Endodermal cell (in vitro differentiated cells): ENCODE measurements around the gene KLHL22. TPM values are rescaled to one million over a fixed set of nuclear protein-coding genes. Genes with fewer than 3 reads are reported as not detected.

ENCODE experiments used
- DNase-seq: peaks from one replicate; pipeline ENCODE4 v3.0.0-alpha.2; 2017
- H3K27ac ChIP-seq: 2 replicates; pipeline ENCODE4 v1.5.1; 2013; ENCODE audit warnings: mild to moderate bottlenecking, low read depth, low read length, moderate library complexity
- H3K27me3 ChIP-seq: 2 replicates; pipeline ENCODE4 v1.6.1; 2013; ENCODE audit warnings: mild to moderate bottlenecking, low read length, moderate library complexity; ENCODE audit not compliant: insufficient read depth, control insufficient read depth, poor library complexity, severe bottlenecking
- H3K36me3 ChIP-seq: 2 replicates; pipeline ENCODE4 v1.7.0; 2013; ENCODE audit warnings: mild to moderate bottlenecking, low read length, moderate library complexity; ENCODE audit not compliant: control insufficient read depth, insufficient read depth
- H3K4me1 ChIP-seq: one replicate; pipeline ENCODE4 v1.7.0; 2013; ENCODE audit warnings: low read length; ENCODE audit not compliant: control insufficient read depth, insufficient read depth
- H3K4me3 ChIP-seq: 2 replicates; pipeline ENCODE4 v1.5.1; 2013; ENCODE audit warnings: mild to moderate bottlenecking, low read length, moderate library complexity
- H3K9ac ChIP-seq: 2 replicates; pipeline ENCODE4 v1.6.1; 2013; ENCODE audit warnings: mild to moderate bottlenecking, low read length, moderate library complexity; ENCODE audit not compliant: poor library complexity, severe bottlenecking; ENCODE audit errors: extremely low read depth
- H3K9me3 ChIP-seq: 2 replicates; pipeline ENCODE4 v1.6.1; 2013; ENCODE audit warnings: mild to moderate bottlenecking, low read length, moderate library complexity; ENCODE audit not compliant: control insufficient read depth
- H3K27ac Mint-ChIP-seq: 2 replicates; pipeline ENCODE4 v1.8.0; 2020; ENCODE audit warnings: mixed read lengths
- H3K27me3 Mint-ChIP-seq: 2 replicates; pipeline ENCODE4 v1.8.0; 2021; ENCODE audit warnings: mild to moderate bottlenecking, mixed read lengths; ENCODE audit not compliant: insufficient read depth
- H3K36me3 Mint-ChIP-seq: 2 replicates; pipeline ENCODE4 v1.8.0; 2020; ENCODE audit warnings: low read depth, mixed read lengths
- H3K4me1 Mint-ChIP-seq: 2 replicates; pipeline ENCODE4 v1.8.0; 2020; ENCODE audit warnings: mixed read lengths
- H3K4me3 Mint-ChIP-seq: 2 replicates; pipeline ENCODE4 v1.8.0; 2020; ENCODE audit warnings: mild to moderate bottlenecking, moderate library complexity, mixed read lengths
- H3K9me3 Mint-ChIP-seq: 2 replicates; pipeline ENCODE4 v1.8.0; 2020; ENCODE audit warnings: mild to moderate bottlenecking, mixed read lengths
- WGBS, 2 experiments: methylation state at CpG; one replicate each; pipeline versions ENCODE4 v1.1.5 to v1.1.7; 2013; ENCODE audit warnings: missing lambda C conversion rate in 2 of 2, mixed read lengths in 1 of 2; ENCODE audit not compliant: insufficient coverage in 1 of 2, insufficient read length in 1 of 2; 5-methylcytosine and 5-hydroxymethylcytosine counted together
- total RNA-seq, 2 donors: library from RNA; stranded (reverse); fragmentation: NEBNext Ultra II Directional in 1 of 2; extraction: Animal tissue kit (Norgen Biotek cat#: 25700) in 1 of 2; gene quantifications; 2 replicates in 1 of 2; 3 replicates in 1 of 2; pipeline ENCODE4 v1.2.1, GENCODE V29; 2021
- TF ChIP-seq, protein P1 (sequence below): fragments of 200-600 bp; sonication (generic); conservative IDR thresholded peaks from 2 replicates; pipeline ENCODE4 v1.5.0; 2021; ENCODE audit warnings: antibody characterized with exemption, mild to moderate bottlenecking

KLHL22 gene
- total RNA-seq, 2 donors from 2014 or later: 26.5 to 32.8 TPM

GRCh38 chr22:20469110-20469868 lies 26.3 kb downstream of the KLHL22 start:
- no peaks in the 10 kb centered on the region for H3K9me3 ChIP-seq
- no peaks in the 10 kb centered on the region for H3K27me3 ChIP-seq
- no peak overlapping the region for H3K4me3 ChIP-seq
- TF ChIP-seq, protein P1, sequence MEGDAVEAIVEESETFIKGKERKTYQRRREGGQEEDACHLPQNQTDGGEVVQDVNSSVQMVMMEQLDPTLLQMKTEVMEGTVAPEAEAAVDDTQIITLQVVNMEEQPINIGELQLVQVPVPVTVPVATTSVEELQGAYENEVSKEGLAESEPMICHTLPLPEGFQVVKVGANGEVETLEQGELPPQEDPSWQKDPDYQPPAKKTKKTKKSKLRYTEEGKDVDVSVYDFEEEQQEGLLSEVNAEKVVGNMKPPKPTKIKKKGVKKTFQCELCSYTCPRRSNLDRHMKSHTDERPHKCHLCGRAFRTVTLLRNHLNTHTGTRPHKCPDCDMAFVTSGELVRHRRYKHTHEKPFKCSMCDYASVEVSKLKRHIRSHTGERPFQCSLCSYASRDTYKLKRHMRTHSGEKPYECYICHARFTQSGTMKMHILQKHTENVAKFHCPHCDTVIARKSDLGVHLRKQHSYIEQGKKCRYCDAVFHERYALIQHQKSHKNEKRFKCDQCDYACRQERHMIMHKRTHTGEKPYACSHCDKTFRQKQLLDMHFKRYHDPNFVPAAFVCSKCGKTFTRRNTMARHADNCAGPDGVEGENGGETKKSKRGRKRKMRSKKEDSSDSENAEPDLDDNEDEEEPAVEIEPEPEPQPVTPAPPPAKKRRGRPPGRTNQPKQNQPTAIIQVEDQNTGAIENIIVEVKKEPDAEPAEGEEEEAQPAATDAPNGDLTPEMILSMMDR: no peak
- H3K9me3 Mint-ChIP-seq: no peaks in the 10 kb centered on the region
- H3K27ac Mint-ChIP-seq: no peak overlapping the region
- H3K36me3 ChIP-seq: peaks cover 8% of the 10 kb centered on the region
- no peaks in the 10 kb centered on the region for H3K4me1 ChIP-seq
- 90 to 96% methylated on average over 6 of the region's 6 CpGs for WGBS, 2 experiments
- no peaks in the 10 kb centered on the region for H3K27me3 Mint-ChIP-seq
- no peak overlapping the region for H3K4me3 Mint-ChIP-seq
- H3K27ac ChIP-seq: no peak overlapping the region
- DNase-seq: no peak
- H3K9ac ChIP-seq: no peak overlapping the region
- peaks cover 19% of the 10 kb centered on the region for H3K36me3 Mint-ChIP-seq
- no peaks in the 10 kb centered on the region for H3K4me1 Mint-ChIP-seq

- TF ChIP-seq, protein P1: no peak
- H3K9me3 Mint-ChIP-seq: no peaks in the 10 kb centered on the region
- H3K4me3 ChIP-seq: no peak overlapping the region
- H3K36me3 Mint-ChIP-seq: peaks cover 23% of the 10 kb centered on the region
- no peaks in the 10 kb centered on the region for H3K9me3 ChIP-seq
- H3K27me3 ChIP-seq: no peaks in the 10 kb centered on the region
- no peak overlapping the region for H3K27ac Mint-ChIP-seq
- no peaks in the 10 kb centered on the region for H3K4me1 Mint-ChIP-seq
- no peaks in the 10 kb centered on the region for H3K27me3 Mint-ChIP-seq
- H3K4me3 Mint-ChIP-seq: no peak overlapping the region
- 85 to 86% methylated on average over 3 of the region's 3 CpGs for WGBS, 2 experiments
- no peak for DNase-seq
- H3K36me3 ChIP-seq: peaks cover 18% of the 10 kb centered on the region
- H3K4me1 ChIP-seq: no peaks in the 10 kb centered on the region
- H3K27ac ChIP-seq: no peak overlapping the region
- H3K9ac ChIP-seq: no peak overlapping the region
These were observed 28.8 kb downstream of the KLHL22 start for GRCh38 chr22:20466659-20467379.

DNA sequence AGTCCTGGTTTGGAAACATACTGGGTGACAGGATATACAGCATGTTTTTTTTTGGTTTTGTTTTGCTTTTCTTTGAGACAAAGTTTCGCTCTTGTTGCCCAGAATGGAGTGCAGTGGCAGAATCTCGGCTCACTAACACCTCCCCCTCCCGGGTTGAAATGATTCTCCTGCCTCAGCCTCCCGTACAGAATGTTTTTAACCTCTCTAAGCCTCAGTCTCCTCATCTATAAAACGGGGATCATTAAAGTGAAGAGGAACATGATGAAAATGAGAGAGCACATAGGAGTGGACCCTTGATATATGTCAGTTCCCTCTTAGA lies 29.9 kb downstream of the KLHL22 start:
- no peak overlapping the region for H3K27ac ChIP-seq
- Mint-ChIP-seq H3K27ac (no peak overlapping the region), H3K4me1 (no peaks in the 10 kb centered on the region), H3K9me3 (no peaks in the 10 kb centered on the region), H3K36me3 (peaks cover 17% of the 10 kb centered on the region), H3K4me3 (no peak overlapping the region), H3K27me3 (no peaks in the 10 kb centered on the region)
- no peak overlapping the region for H3K4me3 ChIP-seq
- no peaks in the 10 kb centered on the region for H3K9me3 ChIP-seq
- TF ChIP-seq, protein P1: no peak
- H3K9ac ChIP-seq: no peak overlapping the region
- H3K4me1 ChIP-seq: no peaks in the 10 kb centered on the region
- 82 to 97% methylated on average over 2 to 5 of the region's 5 CpGs for WGBS, 2 experiments
- no peak for DNase-seq
- no peaks in the 10 kb centered on the region for H3K27me3 ChIP-seq
- H3K36me3 ChIP-seq: peaks cover 13% of the 10 kb centered on the region
